Vagina (tissue), 2 donors: ENCODE measurements around the gene RALGAPA2.

Source experiments
- POLR2A ChIP-seq, 2 donors: fragments of 450-650 bp; IDR thresholded peaks; one replicate each; pipeline ENCODE4 v1.6.1; 2017; ENCODE audit warnings: antibody characterized with exemption in 2 of 2, mild to moderate bottlenecking in 2 of 2, moderate library complexity in 2 of 2
- TF ChIP-seq, protein P1 (sequence below), 3 experiments: fragments of 450-650 bp in 2 of 3; fragments of 200-600 bp in 1 of 3; sonication (generic) in 1 of 3; IDR thresholded peaks; one replicate each; pipeline ENCODE4 v1.5.1; 2017 to 2019; ENCODE audit warnings: antibody characterized with exemption in 3 of 3, mild to moderate bottlenecking in 2 of 3, moderate library complexity in 2 of 3

DNA sequence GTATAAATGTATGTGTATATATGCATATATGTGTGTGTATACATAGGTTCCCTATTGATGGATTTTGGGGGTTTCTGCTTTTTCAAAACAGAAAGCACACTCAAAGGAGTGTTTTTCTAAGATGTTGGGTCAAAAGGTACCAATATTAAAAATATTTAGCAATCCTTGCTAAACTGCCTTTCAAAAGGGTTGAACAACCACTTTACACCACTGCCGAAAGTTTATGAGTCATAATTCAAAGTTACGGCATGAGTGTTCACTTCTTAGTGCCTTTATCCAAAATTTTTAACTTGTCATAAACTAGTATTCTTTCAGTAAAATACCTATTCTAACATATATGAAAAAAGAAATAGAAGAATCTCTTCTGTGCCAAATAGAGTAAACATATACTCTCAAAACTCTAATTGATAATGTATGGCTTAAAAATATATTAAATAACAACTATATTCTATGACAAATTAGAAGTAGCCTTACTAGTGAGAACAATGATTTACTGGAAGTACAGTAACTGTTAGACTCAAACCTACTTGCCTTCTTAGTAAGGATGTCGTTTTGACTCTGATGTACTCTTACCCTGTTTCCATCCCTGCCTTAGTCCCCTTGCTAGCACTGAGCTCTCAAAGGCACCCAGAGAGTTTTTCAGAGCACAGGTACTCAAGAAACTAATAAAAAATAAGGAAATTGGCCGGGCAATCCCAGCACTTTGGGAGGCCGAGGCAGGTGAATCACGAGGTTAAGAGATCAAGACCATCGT is 208.5 kb downstream of the RALGAPA2 start:
- no peak for TF ChIP-seq POLR2A (IDR thresholded peaks at IDR 0.05)
- TF ChIP-seq, protein P1, sequence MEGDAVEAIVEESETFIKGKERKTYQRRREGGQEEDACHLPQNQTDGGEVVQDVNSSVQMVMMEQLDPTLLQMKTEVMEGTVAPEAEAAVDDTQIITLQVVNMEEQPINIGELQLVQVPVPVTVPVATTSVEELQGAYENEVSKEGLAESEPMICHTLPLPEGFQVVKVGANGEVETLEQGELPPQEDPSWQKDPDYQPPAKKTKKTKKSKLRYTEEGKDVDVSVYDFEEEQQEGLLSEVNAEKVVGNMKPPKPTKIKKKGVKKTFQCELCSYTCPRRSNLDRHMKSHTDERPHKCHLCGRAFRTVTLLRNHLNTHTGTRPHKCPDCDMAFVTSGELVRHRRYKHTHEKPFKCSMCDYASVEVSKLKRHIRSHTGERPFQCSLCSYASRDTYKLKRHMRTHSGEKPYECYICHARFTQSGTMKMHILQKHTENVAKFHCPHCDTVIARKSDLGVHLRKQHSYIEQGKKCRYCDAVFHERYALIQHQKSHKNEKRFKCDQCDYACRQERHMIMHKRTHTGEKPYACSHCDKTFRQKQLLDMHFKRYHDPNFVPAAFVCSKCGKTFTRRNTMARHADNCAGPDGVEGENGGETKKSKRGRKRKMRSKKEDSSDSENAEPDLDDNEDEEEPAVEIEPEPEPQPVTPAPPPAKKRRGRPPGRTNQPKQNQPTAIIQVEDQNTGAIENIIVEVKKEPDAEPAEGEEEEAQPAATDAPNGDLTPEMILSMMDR (IDR thresholded peaks at IDR 0.05) = no peak
